ENCODE measurements around the gene DSCAML1.

DNA sequence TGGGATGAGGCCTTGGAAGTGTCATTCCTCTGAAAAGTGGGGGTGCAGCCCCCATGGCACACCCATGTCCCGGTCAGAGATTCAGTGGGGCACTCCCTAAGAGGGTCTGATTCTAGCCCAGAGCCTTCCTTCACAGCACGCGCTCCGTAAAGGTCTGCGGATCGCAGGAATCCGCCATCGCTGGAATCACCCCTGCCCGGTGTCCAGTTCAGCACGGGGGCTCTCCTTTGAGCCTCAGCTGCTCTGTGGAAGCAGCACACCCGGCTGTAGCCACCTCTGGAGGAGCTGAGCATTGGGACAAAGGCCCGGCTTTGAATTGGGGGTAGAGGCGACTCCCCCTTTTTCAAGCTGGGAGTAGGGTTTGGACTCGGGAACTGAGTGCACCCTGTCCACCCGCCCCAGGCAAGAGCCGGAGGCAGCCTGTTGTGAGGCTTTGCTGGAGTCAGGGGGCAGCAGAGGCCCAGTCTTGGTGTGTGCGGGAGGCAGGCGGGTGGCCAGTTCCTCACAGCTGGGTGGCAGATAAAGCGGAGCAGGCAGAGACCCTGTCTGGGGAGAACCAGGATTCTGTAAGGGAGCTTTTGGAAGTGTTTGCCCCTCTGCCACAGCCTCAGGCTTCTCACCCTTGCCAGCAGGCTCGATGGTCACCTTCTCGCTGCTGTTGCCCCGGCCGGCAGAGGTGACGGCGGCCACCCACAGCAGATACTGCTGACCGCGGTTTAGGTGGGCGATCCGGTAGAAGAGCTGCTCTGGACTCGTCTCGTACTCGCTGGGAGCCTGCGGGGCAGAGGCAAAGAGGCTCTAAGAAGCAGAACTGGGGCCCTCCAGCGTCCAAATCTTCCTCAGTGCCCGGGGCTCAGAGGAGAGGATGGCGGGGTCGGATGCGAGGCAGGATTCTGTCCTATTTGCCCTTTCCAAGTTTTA is 353.5 kb downstream of the DSCAML1 start:
- TF ChIP-seq, protein P1, sequence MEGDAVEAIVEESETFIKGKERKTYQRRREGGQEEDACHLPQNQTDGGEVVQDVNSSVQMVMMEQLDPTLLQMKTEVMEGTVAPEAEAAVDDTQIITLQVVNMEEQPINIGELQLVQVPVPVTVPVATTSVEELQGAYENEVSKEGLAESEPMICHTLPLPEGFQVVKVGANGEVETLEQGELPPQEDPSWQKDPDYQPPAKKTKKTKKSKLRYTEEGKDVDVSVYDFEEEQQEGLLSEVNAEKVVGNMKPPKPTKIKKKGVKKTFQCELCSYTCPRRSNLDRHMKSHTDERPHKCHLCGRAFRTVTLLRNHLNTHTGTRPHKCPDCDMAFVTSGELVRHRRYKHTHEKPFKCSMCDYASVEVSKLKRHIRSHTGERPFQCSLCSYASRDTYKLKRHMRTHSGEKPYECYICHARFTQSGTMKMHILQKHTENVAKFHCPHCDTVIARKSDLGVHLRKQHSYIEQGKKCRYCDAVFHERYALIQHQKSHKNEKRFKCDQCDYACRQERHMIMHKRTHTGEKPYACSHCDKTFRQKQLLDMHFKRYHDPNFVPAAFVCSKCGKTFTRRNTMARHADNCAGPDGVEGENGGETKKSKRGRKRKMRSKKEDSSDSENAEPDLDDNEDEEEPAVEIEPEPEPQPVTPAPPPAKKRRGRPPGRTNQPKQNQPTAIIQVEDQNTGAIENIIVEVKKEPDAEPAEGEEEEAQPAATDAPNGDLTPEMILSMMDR (IDR thresholded peaks at IDR 0.05; ENCODE audit: insufficient read depth, low read depth, low read length) = peak; percentile 34
- peak; percentile 62 for TF ChIP-seq EZH2 (IDR thresholded peaks at IDR 0.05; ENCODE audit: insufficient read depth, low read length)
